CD14-positive monocyte (primary cell): ENCODE measurements around the gene GNAI1. TPM values are rescaled to one million over a fixed set of nuclear protein-coding genes. Genes with fewer than 3 reads are reported as not detected.

ENCODE experiments used
- DNase-seq, 3 donors: peaks; one replicate each; pipeline ENCODE4 v3.0.0-alpha.2; 2011 to 2022
- H2AFZ ChIP-seq: 2 replicates; pipeline ENCODE4 v1.6.0; 2012; ENCODE audit warnings: mild to moderate bottlenecking, low read depth, low read length, inconsistent platforms; ENCODE audit not compliant: insufficient read depth, poor library complexity, severe bottlenecking
- H3K27ac ChIP-seq, 2 donors: 1 replicate in 1 of 2; 2 replicates in 1 of 2; pipeline ENCODE4 v1.5.1; 2012 to 2013; ENCODE audit warnings: low read length in 2 of 2, control low read depth in 1 of 2, inconsistent platforms in 1 of 2, low read depth in 1 of 2, mild to moderate bottlenecking in 1 of 2
- H3K27me3 ChIP-seq, 2 donors: one replicate each; pipeline versions ENCODE4 v1.6.0 to v1.6.1; 2011 to 2013; ENCODE audit warnings: low read length in 2 of 2; ENCODE audit not compliant: control insufficient read depth in 2 of 2, insufficient read depth in 2 of 2
- H3K36me3 ChIP-seq, 2 donors: replicated peaks in 1 of 2; 1 replicate in 1 of 2; 2 replicates in 1 of 2; pipeline versions ENCODE4 v1.5.1 to v1.6.1; 2012 to 2013; ENCODE audit warnings: low read length in 2 of 2, control low read depth in 1 of 2, inconsistent platforms in 1 of 2, mild to moderate bottlenecking in 1 of 2; ENCODE audit not compliant: insufficient read depth in 2 of 2, control insufficient read depth in 1 of 2
- H3K4me1 ChIP-seq, 2 donors: 1 replicate in 1 of 2; 2 replicates in 1 of 2; pipeline versions ENCODE4 v1.5.1 to v1.6.1; 2012 to 2013; ENCODE audit warnings: low read length in 2 of 2, control low read depth in 1 of 2, inconsistent platforms in 1 of 2, mild to moderate bottlenecking in 1 of 2, moderate library complexity in 1 of 2; ENCODE audit not compliant: insufficient read depth in 2 of 2, control insufficient read depth in 1 of 2
- H3K4me2 ChIP-seq: replicated peaks from 2 replicates; pipeline ENCODE3; 2012; ENCODE audit warnings: low read length, moderate library complexity, mild to moderate bottlenecking; ENCODE audit not compliant: poor library complexity, severe bottlenecking; ENCODE audit errors: extremely low read depth
- H3K4me3 ChIP-seq, 3 experiments: fragments of 200-600 bp in 1 of 3; sonication (generic) in 1 of 3; replicated peaks in 1 of 3; 1 replicate in 2 of 3; 2 replicates in 1 of 3; pipeline ENCODE4 v1.5.1; 2011 to 2013; ENCODE audit warnings: low read length in 3 of 3, mild to moderate bottlenecking in 3 of 3, control low read depth in 2 of 3, low read depth in 2 of 3, inconsistent platforms in 1 of 3, moderate library complexity in 1 of 3
- H3K79me2 ChIP-seq: 2 replicates; pipeline ENCODE4 v1.6.0; 2012; ENCODE audit warnings: mild to moderate bottlenecking, control low read depth, inconsistent platforms, low read length, moderate library complexity; ENCODE audit not compliant: insufficient read depth
- H3K9ac ChIP-seq: 2 replicates; pipeline ENCODE4 v1.6.0; 2017; ENCODE audit warnings: low read length, mild to moderate bottlenecking; ENCODE audit not compliant: insufficient read depth, poor library complexity, severe bottlenecking
- H3K9me3 ChIP-seq, 2 donors: replicated peaks in 1 of 2; 1 replicate in 1 of 2; 2 replicates in 1 of 2; pipeline versions ENCODE4 v1.5.1 to v1.6.1; 2012 to 2013; ENCODE audit warnings: low read length in 2 of 2, control low read depth in 1 of 2; ENCODE audit not compliant: control insufficient read depth in 1 of 2, insufficient read depth in 1 of 2
- H4K20me1 ChIP-seq: 2 replicates; pipeline ENCODE4 v1.6.0; 2012; ENCODE audit warnings: mild to moderate bottlenecking, low read length, control low read depth, moderate library complexity; ENCODE audit not compliant: insufficient read depth
- H3K27ac Mint-ChIP-seq, 7 donors: one replicate each; pipeline ENCODE4 v1.8.0; 2020; ENCODE audit warnings: mild to moderate bottlenecking in 7 of 7, mixed read lengths in 7 of 7, moderate library complexity in 6 of 7, inconsistent platforms in 2 of 7
- H3K27me3 Mint-ChIP-seq, 3 donors: one replicate each; pipeline ENCODE4 v1.8.0; 2021 to 2022; ENCODE audit warnings: low read depth in 3 of 3, mild to moderate bottlenecking in 3 of 3, mixed read lengths in 3 of 3, moderate library complexity in 3 of 3, inconsistent platforms in 1 of 3
- H3K36me3 Mint-ChIP-seq, 2 donors: one replicate each; pipeline ENCODE4 v1.8.0; 2020; ENCODE audit warnings: mixed read lengths in 2 of 2, inconsistent platforms in 1 of 2, mild to moderate bottlenecking in 1 of 2
- H3K4me1 Mint-ChIP-seq: one replicate; pipeline ENCODE4 v1.8.0; 2020; ENCODE audit warnings: mild to moderate bottlenecking, mixed read lengths
- H3K4me3 Mint-ChIP-seq, 2 donors: one replicate each; pipeline ENCODE4 v1.8.0; 2020; ENCODE audit warnings: mild to moderate bottlenecking in 2 of 2, mixed read lengths in 2 of 2, moderate library complexity in 1 of 2
- H3K9me3 Mint-ChIP-seq, 7 donors: one replicate each; pipeline ENCODE4 v1.8.0; 2020 to 2022; ENCODE audit warnings: mixed read lengths in 7 of 7, mild to moderate bottlenecking in 6 of 7, moderate library complexity in 6 of 7, inconsistent platforms in 2 of 7
- CTCF ChIP-seq: fragments of 200-600 bp; IDR thresholded peaks from one replicate; pipeline ENCODE4 v1.8.0; 2022; ENCODE audit warnings: antibody characterized with exemption, mild to moderate bottlenecking
- WGBS: methylation state at CpG from one replicate; pipeline ENCODE4 v1.1.5; 2013; ENCODE audit warnings: missing lambda C conversion rate; ENCODE audit not compliant: insufficient coverage; 5-methylcytosine and 5-hydroxymethylcytosine counted together
- intact Hi-C, 2 donors: fragments of 100-400 bp; cut with micrococcal nuclease; formaldehyde crosslinking; loops; one replicate each; pipeline versions ENCODE4 v1.15.0 to v1.15.1; 2023
- polyA plus RNA-seq, 3 donors: library from polyadenylated mRNA; depleted of rRNA in 1 of 3; unstranded in 2 of 3; stranded (reverse) in 1 of 3; fragments of 300-500 nt in 2 of 3; fragments of >200 nt in 1 of 3; fragmentation: Illumina TruSeq in 2 of 3; gene quantifications; 1 replicate in 2 of 3; 2 replicates in 1 of 3; pipeline ENCODE4 v1.2.3, GENCODE V29; 2012 to 2021

GNAI1 gene
- polyA plus RNA-seq, 3 donors, result 0.72 to 1.0 (median 0.79) TPM

- Histone ChIP-seq H3K4me3 (no peak overlapping the region), H4K20me1 (no peaks in the 10 kb centered on the region), H3K36me3 (no peaks in the 10 kb centered on the region), H3K27me3 (no peaks in the 10 kb centered on the region), H3K9me3 (no peaks in the 10 kb centered on the region), H3K4me2 (no peak overlapping the region), H3K27ac (no peak overlapping the region), H3K79me2 (no peaks in the 10 kb centered on the region), H2AFZ (no peak overlapping the region), H3K9ac (no peak overlapping the region), H3K4me1 (no peaks in the 10 kb centered on the region)
- TF ChIP-seq CTCF, result no peak
- Mint-ChIP-seq H3K9me3 (peaks cover 0 to 2% (median 0%) of the 10 kb centered on the region in 7 donors), H3K4me3 (no peak overlapping the region), H3K4me1 (peaks cover 6% of the 10 kb centered on the region), H3K27me3 (no peaks in the 10 kb centered on the region), H3K36me3 (no peaks in the 10 kb centered on the region), H3K27ac (no peak overlapping the region)
- 90% methylated on average over 1 of the region's 4 CpGs for WGBS
- no peak for DNase-seq
- intact Hi-C loops, result no loop called here
These were observed 113.3 kb downstream of the GNAI1 start for GRCh38 chr7:80247891-80248290.

- intact Hi-C loops, result no loop called here
- no peak overlapping the region for H3K27ac Mint-ChIP-seq
- no peak for TF ChIP-seq CTCF
- Histone ChIP-seq H3K4me1 (no peaks in the 10 kb centered on the region), H3K27ac (no peak overlapping the region), H3K4me3 (no peak overlapping the region), H4K20me1 (no peaks in the 10 kb centered on the region), H3K9me3 (no peaks in the 10 kb centered on the region), H3K27me3 (no peaks in the 10 kb centered on the region), H3K36me3 (no peaks in the 10 kb centered on the region), H2AFZ (no peak overlapping the region), H3K9ac (no peak overlapping the region), H3K4me2 (no peak overlapping the region), H3K79me2 (no peaks in the 10 kb centered on the region)
- no peaks in the 10 kb centered on the region for H3K27me3 Mint-ChIP-seq
- peaks cover 6% of the 10 kb centered on the region for H3K4me1 Mint-ChIP-seq
- H3K36me3 Mint-ChIP-seq, result no peaks in the 10 kb centered on the region
- H3K9me3 Mint-ChIP-seq, result peaks cover 0 to 2% (median 0%) of the 10 kb centered on the region in 7 donors
- DNase-seq, result no peak
- H3K4me3 Mint-ChIP-seq, result no peak overlapping the region
These were observed 114.6 kb downstream of the GNAI1 start for GRCh38 chr7:80249184-80249583.
